CD4-positive, alpha-beta T cell treated with Interleukin-12 subunit alpha and Interleukin-12 subunit beta, for 1 hour (primary cell): ENCODE measurements around the gene EN2.
"Not testable (repeated sequence)": the region's sequence is repeated elsewhere in the genome, so short reads cannot be mapped to it uniquely, and the experiment has no call there.

ENCODE experiments used
- DNase-seq: peaks from one replicate; pipeline ENCODE4 v3.0.0-alpha.2; 2020

The EN2 gene

DNA sequence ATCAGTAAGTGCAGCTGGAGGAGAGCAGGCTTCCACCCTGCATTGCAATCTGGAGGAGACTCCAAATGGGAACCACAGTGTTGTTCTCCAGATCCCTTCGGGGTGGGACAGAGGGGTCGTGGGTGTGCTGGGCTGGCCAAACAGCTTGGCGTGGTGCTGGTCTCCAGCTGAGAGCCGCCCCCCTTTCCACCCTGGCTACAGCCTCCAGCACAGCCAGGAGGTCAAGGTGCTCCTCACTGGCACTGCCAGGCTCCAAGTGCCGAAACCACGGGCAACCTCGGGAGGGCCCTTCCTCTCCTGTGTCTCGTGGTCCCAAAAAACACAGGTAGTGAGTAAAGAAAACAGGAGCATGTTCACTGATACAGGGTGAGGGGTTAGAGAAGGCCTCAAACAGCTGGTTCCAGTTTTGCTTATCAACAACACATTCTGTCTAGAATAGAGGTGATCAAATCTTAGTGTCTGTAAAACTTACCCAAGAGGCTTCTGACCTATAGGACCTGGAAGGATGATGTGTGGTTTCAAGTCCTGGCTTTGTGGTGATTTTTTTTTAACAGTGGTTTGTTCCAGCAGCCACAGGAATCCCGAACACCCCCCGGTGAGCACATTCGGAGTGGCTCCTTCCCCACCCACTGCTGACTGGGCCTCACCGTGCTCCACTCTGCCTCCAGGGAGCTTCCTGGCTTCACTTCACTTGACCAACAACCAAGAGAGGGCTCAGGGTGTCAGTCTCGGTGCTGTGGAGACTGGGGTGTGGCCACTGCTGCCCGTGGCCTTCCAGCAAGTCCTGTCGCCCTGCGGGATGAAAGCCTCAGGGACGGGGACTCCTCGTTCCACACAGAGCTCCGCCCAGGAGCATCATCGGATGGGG lies 31.2 kb upstream of the EN2 start:
- no peak for DNase-seq

DNA sequence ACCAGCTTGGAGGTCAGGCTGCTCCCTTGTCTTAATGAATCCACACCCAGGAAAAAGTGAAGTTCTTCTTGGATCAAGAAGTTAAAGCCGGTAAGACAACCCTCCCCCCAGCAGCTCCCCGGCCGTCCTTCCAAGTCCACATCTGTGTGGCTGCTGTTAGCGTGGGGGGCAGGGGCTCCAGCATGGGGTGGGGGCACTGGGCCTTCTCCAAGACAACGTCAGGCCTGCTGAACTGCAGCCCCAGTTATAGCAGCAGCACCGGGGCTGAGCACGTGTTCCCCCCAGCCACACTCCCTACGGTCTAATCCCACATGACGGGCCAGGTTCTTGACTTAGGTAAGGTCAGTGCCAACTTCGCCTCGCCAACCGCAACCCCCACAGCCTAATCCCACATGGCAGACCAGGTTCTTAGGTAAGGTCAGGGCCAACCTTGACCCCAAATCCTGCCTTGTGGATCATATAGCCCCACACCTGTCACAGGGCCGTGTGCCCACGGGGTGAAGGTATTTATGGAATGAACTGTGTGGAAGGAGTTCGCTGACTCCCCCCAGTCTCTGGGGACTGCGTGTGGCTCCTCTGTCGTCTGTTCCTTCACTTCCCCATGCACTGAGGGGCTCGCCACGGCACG lies 30.4 kb upstream of the EN2 start:
- no peak for DNase-seq

DNA sequence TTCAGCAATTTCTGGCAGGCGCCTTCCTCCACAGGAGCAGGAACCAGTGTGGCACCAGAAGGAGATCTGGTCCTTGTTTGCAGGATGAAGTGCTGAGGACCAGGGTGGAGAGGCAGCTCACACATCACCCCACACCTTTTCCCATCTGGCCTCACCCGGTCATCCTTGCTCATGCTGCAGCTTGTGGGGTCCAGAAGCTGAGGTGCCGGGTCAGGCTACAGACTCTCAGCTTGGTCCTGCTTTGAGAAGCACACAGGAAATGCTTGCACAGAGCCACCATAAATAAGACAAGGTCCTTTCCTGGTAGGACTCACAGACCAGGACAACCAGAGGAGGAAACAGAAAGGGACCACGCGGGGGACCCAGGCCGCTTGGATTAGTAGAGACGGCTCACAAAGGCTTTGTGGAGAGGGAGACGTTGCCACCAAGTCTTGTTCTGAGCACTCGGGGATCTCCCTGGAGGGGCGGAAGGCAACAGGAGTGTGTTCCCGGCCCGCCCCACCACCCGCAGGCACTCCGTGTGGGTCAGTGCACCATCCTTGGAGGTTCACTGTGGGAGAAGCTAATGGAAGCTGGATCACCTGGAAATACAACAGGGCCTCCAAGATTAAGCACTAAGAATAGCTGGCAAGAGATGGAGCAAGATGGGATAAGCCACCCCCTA lies 29.6 kb upstream of the EN2 start:
- no peak for DNase-seq

DNA sequence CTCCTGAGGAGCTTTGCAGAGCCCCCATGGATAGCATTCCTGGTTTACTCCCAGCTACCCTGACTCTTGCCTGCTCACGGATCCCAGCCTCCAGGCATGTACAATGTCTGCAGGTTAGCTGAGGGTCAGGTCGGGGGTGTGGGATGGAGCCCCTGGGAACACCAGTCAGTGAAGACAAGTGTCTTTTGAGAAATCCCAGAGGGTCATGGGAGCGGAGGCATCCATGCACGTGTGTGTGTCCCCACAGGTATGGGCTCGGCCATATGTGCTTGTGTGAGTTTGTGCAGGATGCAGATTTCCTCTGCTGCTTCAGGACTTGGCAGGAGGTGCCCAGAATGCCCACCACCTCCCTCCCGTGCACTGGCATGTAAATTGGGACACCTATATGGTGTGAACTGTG lies 28.3 kb upstream of the EN2 start:
- no peak for DNase-seq

DNA sequence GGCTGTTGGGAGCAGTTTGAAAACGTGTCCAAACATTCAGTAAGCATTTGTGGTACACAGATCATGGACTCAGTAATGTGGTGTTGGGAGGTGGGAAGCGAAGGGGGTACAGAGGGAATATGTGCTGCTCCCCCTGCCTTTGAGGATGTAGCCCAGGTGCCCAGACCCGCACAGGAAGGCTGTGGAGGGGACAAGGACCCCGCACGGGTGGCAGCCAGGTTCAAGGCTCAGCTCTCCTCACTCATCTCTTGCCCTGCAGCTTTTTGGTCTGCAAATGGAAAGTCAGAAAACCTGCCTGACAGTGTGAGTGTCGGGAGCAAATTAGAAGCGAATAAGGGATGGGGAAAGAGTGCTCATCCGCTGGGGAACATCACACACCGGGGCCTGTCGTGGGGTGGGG lies 27.3 kb upstream of the EN2 start:
- no peak for DNase-seq

DNA sequence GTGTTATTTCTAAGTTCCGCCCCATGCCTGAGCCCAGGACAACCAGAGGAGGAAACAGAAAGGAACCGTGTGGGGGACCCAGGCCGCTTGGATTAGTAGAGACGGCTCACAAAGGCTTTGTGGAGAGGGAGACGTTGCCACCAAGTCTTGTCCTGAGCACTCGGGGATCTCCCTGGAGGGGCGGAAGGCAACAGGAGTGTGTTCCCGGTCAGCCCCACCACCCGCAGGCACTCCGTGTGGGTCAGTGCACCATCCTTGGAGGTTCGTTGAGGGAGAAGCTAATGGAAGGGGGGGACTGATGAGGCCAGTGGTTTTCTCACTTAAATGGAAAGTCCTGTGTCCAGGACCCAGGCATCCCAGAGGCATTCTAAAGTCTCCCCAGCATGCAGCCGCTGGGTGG lies 26.7 kb upstream of the EN2 start:
- no peak for DNase-seq

DNA sequence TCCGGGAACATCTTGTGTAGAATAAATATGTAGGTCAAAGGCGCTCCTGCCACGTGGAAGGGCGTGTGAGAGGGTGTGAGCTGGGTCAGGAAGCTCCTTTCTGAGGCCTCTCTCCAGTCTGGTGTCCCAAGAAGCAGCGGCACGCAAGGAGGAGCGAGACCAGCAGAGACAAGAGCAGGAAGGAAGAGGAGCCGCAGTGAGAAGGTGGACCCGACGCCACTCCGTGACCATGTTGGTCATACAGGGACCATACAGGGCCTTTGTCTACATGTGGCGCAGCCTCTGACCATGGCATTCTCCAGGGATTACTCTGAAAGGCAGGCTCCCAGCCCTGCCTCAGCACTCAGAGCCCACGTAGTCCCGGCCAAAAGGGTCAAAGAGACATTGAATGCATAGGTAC lies 26.2 kb upstream of the EN2 start:
- no peak for DNase-seq

DNA sequence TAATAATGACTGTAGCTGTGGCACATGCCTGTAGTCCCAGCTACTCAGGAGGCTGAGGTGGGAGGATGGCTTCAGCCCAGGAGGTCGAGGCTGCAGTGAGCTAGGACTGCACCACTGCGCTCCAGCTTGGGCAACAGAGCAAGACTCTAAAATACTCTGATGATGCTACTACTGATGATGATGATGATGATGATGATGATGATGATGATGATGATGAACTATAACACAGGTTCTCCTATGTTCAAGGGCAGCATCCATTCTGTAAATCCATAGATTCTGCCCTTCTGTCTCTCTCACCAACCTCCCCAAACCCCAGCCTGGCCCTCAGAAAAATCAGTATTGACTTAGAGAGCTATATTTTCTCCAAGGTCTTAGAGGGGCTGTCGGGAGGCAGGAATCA lies 22.8 kb upstream of the EN2 start:
- DNase-seq, result no peak

DNA sequence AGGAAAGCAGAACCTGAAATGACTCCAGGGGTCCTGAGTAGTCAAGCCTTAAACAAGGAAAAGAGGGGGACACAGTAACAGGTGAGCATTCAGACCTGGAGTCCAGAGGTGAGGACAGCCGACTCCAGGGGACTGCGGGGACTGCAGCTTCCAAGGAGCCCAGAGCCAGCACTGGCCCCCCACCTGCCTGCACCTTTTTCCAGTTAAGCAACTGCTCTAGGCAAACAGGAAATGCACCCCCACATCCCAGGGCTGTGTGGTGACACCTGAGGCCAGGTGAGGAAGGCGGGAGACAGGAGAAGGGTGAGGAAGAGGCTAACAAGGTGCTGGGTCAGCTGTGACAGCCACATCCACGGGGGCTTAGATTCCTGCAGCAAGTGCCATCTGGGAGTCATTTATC lies 20.1 kb upstream of the EN2 start:
- DNase-seq, result no peak

DNA sequence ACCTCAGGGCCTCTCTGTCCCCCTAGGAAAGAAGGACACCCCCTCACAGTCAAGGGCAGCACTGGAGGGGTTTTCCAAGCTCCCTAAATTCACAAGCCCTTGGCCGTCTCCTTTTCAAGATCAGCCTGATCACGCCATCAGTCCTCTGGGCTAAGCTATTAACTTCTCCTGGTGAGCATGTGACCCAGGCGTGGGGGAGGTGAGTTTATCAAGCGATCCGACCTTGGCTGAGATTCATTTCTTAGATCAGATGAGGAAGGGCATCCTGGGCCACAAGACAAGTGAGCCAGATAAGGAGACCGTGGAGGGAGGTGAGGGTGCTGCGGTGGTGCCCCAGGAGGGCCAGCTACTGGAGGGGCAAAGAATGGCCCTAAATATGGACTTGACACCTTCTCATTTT lies 19.2 kb upstream of the EN2 start:
- no peak for DNase-seq

DNA sequence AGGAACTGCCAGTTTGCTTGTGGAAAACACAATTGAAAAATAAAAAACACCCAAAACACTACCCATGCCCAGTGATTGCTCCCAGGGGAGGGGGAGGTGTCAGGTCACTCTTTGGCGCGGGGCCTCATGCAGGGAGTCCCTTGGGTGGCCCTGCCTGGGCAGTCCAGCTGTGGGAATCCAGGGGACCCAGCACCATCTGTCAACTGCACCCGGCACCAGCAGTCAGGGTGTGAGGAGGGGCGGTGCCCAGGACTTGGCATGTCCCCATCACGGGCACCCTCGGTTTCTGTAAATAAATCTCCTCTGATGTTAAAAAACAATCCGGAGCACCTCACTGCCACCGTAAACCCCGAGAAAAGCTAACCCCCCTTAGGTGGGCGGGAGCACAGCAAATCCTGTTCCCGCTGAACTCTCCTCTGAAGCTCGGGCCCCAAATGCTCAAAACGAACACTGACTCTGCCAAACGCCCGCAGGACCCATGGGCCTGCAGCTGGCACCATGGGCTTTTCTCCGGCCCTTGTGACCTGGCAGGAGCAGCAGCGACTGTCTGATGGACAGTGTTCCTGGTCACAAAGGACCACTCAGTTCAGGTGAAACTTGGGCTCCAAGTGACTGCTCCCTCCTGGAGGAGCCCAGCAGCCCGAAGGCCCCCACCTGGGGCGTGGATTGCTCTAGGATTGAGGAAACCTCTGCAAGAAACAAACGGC lies 18.5 kb upstream of the EN2 start:
- no peak for DNase-seq

DNA sequence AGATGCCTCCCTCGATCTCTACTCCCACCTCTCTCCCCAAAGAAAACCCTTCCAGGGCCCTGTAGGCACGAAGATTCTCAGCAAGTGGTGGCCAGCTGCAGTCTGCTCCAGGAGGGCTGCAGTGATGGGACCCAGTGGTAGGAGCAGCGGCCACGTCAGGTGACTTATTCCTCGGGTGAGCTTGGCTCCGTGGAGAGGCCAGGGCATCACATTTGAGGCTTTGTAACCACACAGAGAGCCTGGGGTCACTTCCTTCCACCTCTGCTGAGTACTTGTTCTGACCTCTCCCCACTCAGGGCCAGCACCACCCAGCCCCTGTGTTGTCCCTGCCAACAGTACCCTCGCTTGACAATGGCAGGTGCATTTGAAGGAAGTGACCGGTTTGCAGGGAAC lies 17.9 kb upstream of the EN2 start:
- DNase-seq, result no peak

DNA sequence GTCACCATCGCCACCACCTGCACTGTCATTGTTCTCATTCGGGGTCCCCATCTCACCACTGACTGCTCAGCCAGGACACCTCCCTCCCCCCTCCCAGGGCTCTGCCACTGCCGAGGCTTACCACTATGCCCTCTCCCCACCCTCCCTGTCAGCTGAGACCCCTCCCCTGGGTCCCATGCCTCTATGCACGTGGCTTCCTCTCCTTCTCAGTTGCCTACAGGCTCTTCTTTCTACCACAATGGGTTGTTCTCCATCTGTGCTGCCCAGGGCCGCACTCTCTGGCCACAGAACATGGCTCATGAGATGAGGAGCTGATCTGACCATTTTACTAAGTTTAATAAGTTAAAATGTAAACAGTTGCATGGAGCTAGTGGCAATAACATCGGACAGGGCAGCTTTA lies 16.1 kb upstream of the EN2 start:
- DNase-seq, result no peak

DNA sequence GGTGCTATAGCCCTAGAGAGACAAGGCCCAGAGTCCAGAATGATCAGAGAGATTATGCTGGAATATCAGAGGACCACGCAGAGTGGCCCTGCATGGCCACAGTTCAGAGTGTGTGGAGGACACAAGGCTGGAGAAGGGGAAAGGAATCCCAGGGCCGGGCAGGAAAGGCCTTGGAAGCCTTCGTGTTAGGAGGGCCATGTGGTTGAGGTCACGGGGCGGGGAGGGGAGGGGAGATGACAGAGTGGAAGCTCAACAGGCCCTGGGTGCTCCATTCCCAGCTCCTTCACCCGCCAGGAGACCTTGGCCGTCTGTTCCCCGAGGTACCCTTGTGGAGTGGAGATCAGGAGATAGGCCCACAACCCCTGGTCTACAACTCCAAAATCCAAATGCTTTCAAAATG lies 13.2 kb upstream of the EN2 start:
- no peak for DNase-seq

DNA sequence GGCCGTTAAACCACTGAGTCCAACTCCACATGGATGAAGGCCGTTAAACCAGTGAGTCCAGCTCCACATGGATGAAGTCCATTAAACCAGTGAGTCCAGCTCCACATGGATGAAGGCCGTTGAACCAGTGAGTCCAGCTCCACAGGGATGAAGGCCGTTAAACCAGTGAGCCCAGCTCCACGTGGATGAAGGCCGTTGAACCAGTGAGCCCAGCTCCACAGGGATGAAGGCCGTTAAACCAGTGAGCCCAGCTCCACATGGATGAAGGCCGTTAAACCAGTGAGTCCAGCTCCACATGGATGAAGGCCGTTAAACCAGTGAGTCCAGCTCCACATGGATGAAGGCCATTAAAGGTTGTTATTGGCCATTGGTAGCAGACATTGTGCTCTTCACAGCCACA lies 12.3 kb upstream of the EN2 start:
- not testable (repeated sequence) for DNase-seq

DNA sequence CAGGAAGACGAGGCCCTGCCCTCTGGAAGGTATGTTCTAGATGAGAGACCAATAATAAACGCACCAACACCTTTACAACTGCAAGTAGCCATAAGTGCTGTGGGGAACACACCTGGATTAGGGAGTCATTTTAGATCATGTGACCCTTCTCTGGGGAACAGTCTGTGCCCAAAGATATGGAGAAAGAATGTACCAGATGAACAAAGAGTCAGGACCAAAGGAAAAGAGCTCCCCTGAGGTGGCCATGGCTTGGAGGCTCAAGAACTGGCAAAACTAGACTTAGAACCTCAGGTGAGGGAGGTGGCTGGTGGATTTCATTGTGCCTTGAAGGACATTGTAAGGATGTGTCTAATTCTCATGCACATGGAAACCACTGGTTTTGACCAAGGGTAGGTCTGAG lies 10.3 kb upstream of the EN2 start:
- no peak for DNase-seq

DNA sequence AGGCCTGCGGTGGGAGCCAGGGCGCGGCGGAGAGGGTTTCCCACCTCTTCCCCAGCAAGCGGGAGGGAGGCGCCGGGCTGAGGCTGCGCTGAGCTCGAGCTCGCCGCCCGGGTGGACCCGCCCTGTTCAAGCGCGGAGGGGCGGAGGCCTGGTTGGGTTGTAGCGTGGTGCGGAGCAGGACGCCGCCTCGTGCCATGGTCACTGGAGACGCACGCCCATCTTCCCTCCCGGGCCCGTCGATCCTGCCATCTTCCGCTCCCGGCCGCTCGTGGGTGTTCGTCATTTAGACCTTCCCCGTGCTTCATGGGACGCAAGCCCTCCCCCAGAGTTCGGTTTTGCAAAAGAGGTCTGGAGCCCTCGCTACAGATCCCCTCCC lies 9.3 kb upstream of the EN2 start:
- no peak for DNase-seq

DNA sequence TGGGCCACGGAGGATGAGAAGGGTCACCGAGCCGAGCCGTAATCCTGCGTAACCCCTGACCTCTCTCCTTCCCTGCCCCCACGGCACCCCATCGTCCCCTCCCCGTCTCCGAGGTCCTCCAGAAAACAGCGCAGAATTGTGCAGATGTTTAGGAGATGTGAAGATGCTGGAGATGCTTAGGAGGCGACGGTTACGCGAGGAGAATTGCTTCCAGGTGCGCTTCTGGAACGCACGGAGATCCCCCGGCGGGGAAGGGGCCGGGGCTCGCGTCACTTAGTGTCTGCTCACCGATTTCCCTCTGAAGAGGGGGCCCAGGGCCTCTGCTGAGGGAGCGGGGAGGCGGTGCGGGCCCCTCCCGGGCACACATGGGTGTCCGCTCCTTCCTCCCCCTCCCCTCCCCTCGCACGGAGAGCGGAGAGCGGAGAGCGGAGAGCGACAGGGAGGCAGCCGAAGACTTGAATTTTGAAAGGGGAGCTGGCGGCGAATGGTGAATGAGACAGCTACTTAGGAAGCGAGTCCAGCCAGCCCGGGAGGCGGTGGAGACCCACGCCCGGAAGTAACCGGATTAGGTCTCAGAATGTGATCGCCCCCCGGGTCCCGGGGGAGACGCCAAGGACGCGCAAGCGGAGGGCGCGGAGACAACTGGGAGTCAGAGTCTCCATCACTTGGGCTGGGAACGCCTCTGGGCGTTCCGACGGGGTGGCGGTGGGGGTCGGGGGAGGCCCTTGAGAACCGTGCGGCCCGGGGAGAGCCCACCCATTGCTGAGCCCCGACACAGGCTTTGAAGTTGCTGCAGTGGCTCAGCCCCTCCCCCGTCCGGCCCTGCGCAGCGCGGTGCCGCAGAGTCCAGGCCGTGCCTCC lies 8.7 kb upstream of the EN2 start:
- DNase-seq, result no peak

DNA sequence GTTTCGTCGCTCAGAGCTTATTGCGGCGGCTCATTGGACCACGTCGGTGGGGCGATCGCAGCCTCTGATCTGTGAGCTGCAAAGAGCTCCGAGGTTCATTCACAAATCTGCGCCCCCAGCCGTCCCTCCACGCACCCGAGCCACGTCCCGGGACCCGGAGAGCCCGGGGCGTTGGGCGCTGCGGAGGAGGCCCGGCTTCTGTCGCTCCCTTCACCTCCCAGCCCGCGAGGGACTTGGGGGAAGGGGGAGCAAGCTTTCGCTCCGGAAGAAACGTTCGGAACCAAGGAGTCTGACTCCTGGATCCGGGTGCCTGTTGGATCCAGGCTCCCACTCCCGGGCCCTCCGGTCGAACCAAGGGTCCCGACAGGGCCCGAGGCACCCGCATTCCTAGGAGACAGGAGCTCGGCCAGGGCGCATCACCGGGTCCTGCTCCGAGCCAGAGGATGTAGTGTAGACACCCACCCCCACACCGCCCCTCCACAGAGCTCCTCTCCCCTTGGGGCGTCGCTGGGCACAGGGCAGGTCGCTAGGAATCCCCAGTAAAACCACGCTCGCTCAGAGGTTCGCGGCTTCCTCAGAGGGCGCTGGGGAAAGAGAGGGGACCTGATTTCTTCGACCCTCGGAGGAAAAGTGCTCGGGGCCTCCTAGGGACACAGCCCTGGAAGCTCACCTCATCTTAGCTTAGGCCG lies 7.9 kb upstream of the EN2 start:
- no peak for DNase-seq

DNA sequence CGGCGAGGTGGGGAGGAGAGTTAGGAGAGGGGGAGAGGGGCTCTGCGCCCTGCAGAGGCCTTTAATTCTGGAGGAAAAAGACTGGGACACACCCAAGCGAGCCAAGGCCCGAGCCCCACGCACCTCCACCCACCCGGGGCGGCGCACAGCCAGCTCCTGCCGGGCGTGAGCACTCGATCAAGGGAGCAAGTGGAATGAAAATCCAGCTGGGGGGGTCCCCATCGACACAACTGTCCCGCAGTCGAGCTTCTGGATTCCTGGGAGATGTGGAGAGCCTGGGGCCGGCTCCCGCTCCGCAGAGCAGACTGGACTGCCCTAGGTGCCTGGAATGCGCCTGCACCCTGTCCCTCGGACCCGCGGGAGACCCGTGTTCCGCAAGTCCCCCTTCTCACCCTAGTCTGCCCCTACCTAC lies 7.4 kb upstream of the EN2 start:
- DNase-seq, result no peak

DNA sequence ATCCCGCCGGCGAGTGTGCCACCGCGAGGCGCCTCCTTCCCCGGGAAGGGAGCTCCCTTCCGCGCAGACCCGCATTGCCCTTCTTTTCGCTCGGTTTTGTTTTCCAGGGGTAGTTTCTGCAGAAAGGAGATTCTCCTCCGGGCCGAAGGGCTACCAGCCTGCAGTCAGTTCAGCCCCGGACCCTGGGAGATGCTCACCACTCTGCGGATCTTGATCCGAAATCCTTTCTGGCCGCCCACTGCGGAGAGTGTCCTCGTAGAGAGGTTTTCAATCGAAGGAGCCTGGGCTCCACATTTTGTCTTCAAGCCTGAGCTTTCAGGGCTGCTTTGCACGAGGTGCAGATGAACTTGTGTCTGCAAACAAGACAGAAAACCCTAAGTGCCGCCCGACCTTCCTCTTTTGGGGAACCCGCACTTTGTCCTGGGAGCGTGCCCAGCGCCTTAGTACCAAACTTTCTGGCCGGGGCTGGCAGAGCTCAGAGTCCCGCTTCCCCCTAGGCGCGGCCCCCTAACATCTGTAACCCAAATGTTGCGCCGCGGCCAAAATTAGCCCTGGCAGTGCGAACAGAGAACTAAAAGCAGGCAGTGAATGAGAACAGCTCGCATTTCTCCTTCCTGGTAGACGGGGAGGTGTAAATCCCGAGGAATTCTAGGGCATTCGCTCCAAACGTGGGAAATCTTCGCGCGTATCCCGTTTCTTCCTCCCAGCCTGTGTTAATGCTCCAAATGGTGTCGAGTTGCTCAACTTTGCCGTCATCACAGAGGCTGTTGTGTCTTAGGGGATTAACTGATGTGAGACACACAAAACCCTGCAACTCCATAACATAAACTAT lies 6.7 kb upstream of the EN2 start:
- DNase-seq, result no peak
